GM21786 (cell line): ENCODE data around the gene ADGRD1.

Source experiments
- ATAC-seq: cut with Tn5 transposase; IDR thresholded peaks from one replicate; pipeline ENCODE4 v1.9.1; 2021; ENCODE audit not compliant: unreplicated experiment

The ADGRD1 gene

DNA sequence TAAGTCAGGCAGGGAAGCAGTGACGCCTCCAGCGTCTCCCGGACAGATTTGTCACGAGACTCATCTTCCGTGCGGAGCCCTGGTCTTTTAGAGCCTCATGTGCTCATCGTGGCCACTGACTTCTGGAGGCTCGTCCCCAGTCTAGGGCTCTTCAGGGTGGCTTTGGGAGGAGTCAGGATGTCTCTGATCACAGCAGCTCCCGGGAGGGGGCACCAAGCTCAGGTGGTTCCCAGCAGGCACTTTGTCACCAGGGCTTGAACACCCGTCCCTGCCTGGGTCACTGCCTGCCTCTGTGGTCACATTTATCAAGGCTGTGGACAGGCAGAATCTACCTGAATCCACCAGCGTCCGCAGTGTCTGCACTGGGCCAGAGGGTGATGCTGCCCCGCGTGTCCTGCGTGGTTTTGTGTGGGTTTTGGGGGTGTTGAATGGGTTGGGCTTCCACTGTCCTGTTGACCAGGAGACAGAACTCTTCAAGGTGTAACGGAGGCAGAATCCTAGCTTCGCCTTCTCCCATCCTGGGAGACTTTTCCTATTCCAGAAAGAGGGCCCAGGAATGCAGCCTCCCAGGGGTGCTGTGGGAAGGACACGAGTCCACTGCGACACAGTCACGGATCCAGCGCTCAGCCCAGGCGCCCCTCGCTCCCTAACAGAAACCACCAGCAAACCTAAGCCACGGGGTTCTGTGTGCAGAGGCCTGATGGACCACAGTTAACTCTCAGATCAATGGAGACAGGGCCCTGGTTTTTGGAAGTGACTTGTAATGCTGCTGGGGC, 132.3 kb downstream of the ADGRD1 start:
- no peak for ATAC-seq

DNA sequence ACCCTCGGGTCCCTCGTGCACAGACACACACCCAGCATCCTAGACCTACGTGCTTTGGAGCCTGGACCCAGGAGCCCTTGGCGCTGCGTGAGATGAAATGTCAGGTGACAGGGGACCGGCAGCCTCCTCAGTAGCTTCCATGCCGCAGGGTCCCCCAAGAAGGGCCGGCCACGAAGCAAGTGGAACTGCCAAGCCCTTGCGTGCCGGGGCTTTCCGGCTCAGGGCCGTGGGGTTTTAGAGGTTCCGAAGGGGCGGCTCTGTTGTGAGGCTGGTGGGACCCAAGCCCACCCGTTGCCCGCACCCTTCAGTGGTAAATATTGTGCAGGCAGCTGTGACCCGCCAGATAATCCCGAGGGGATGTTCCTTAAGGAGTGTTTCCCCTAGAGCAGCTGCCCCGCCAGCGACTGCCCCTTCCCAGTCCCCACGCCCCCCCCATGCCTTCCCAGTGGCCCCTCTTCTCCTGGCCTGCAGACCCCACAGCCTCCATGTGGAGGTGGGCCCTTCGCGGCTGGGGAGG, 133.7 kb downstream of the ADGRD1 start:
- ATAC-seq, result no peak

DNA sequence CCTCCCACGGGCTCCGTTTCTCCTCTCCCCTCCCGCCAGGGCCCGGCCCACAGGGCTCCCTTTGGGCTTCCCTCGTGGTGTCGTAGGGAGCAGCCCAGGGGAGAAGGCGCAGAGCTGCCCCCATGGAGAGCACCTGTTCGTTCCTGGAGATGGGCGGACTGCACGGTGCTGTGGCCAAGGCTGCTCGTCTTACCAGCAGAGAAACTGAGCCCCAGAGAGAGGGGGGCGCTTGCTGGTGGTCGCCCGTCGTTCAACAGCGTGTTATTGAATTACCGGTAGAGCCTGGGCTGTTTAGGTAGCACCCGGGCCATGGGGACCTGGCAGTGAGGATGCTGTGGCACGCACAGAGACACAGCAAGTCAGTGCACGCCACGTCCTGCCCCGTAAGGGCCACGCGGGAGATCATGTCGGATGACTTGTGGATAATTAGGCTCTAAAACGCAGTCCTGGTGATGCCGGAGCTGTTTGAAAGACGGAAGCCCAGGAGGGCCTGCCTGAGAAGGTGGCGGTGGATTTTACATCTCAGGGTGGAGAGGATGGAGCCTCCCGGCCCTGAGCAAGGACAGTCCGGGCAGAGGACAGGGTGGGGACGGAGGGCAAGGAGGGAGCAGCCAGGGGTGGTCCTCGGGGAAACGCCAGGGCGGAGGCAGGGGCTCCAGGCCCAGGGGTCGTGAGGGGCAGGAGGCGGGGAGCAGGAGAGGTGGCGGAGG, 134.4 kb downstream of the ADGRD1 start:
- ATAC-seq, result no peak

DNA sequence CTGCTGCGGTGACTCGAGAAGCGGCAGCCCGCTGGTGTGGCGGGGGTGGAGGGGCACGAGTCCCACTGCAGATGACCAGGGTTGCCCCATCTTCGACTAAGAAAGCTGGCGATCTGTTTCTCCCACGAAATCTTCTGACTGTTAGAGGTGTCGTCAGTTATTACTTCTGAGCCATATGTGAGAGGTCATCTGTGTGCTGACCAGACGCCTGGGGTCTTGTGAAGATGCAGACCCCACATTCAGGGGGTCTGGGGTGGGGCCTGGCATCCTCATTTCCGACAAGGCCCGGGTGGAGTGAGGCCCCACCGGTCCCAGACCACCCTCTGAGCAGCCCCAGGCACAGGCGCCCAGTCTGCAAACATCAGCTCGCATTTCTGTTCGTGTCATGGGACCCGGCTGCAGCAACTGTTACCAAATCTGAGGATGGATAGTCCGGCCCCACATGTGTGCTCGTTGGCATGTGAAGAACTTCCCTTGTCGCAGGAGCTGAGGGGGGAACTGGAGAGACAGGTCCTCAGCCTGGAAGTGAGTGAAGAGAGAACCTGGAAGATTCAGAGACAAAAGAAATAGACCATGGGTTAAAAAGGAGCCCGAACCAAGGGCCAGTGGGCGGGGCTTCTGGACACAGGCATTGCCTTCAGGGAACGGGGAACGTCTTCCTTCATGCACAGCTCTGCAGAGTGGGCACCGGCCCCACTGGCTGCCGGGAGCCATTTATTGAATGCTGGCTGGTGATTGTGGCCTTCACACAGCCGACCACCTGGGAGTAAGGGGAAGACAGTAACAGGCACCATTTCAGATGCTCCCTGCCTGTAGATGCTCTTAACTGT, 135.2 kb downstream of the ADGRD1 start:
- no peak for ATAC-seq

DNA sequence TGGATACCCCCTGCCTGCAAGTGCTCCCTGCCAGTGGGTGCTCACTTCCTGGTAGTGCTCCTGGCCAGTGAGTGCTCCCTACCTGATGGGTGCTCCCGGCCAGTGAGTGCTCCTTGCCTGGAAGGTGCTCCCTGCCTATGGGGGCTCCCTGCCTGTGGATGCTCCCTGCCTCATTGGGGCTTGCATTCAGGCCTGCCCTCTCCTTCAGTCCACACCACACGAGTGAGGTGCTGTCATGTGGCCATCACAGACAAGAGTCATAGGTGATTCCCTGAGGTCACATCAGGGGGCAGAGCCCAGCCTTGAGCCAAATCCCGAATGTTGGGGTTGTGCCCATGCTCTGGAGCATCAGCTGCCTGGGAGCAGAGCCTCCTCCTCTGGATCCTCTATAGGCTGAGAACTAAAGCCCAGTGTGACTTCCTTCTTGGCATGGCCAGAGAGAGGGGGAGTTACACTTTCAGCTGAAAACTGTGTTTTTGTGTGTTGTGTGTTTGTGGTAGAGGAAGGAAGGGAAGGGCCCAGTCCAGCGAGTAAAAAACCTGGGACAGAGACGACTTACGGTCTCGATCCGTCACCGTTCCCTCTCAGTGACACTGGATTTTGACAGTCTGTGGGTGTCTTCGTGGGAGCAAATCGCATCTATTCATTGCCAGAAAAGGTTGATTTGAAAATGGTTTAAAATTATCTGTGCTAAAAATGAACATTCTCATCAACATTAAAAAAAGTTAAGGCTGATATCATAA, 136.0 kb downstream of the ADGRD1 start:
- ATAC-seq, result no peak

DNA sequence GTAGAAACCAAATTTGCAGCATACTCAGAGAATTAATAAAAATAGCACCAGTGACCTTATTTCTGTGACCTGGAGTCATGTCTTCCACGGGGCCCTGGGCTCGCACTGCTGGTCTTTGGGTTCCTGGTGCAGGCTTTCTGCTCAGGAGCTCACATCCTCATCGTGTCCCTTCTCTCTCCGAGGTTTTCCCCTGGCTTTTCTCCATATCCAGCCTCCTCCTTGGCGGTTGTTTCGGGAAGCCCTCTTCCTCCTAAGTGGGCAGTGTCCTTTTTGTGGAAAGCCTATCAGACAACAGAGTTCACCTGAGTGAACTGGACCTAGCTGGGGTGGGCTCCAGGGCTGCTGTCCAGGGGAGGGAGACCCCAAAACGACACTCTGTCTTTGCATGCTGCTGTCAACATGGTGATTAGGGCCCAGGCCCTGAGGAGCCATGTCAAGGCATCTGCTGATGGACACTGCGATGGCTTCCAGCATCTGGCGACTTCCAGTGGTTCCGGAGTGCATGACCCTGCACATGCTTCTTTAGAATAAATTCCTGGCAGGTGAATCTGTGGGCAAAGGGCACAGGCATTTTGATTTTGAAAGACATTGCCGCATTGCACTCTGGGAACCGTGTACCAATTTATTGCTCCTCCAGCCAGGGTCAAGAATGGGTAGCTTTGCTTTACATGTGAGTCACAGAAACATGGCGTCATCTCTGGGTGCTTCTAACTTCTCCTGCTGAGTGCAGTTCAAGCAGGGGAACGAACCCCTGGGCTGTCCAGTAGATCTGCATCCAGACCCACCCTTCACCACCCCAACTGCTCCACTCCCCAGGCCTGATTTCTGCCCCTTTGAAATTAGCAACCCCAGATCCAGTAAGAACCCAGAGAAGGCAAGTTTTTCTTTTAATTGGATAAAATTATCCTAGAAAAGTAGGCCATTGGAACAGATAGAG, 136.8 kb downstream of the ADGRD1 start:
- no peak for ATAC-seq

DNA sequence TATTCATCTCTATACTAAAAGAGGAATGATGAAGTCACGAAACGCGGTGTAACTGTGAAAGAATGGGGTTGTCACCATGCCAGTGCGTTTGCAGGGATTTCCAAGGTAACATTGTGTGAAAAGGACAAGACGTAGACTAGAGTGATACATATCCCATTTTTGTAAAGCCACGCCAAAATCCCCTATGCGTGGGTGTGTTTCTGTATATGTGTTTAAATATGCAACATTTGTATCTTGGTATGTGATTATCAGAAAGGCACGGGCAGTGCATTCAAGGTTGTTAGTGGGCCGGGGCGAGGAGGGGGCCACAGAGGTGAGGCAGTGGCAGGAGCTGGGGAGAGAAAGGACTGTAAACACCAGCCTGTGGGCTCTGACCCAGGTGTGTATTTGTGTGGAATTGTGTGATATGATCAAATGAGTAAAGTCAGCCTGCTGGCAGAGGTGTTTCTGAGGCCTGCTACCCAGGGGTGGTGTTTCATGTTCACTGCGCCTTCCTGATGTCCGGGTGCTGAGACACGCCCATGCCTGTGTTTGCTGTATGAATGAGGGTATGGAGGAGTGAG, 137.8 kb downstream of the ADGRD1 start:
- ATAC-seq, result no peak

DNA sequence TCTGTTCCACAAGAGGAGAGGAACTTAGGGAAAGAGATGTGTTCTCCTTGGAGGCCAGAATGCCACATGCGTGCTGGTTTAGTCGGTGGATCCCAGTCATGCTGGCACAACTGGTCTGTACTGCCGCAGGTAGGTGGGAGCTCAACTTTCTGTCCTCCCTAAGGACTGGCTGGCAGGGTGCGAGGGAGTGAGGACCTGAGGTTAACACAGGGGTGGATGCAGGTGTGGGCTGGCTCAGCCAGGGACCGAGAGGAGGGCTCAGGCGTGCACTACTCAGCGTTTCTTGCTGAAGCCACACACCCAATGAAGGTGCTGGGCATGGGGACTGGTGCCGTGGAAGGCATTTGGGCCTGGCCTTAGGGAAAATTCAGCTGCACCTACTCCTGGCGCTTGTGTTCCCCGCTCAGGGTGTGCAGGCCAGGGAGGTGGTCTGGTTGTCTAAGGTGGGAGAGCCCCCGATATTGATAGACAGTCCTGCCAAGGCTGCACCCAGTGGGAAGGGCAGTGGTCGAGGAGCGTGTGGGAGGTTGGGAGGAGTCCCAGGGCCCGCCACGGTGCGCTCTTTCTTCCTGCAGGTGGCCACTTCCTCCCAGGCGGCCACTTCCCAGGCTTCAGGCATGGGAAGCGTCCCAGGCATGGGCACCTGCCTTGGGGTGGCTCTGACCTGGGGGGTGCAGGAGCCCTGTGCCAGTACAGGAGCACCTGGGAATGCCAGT, 138.4 kb downstream of the ADGRD1 start:
- ATAC-seq, result no peak

DNA sequence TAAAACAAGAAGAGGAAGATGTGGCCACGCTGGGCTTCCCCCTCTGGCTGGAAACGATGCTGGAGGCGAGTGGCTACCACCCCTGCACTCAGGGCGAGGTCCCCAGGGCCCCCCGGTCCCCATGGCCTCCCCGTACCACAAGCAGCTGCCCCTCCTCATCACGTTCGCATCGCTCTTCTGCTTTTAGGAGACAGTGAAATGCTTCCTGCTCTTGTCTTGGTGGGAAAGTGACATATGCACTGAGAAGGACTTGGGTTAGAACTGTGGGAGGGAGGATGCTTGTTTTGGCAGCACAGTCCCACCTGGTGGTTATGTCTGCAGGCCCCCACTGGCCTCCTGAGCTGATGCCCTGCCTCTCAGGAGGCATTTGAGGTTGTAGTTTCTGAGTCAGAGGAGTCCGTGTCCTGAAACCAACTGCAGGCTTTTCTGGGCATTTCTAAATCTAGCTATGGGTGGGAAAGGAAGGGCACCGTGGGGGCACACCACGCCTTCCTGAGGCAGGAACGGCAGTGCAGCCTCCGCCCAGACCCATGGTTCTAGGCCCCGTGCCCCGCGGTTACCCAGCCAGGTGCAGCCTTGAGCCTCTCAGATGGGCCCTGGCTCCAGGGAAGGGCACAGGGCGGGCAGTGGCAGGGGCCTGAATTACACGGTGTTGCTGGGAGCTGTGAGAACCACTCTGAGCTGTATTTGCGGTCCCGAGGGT, 139.3 kb downstream of the ADGRD1 start:
- ATAC-seq, result peak; percentile 75

DNA sequence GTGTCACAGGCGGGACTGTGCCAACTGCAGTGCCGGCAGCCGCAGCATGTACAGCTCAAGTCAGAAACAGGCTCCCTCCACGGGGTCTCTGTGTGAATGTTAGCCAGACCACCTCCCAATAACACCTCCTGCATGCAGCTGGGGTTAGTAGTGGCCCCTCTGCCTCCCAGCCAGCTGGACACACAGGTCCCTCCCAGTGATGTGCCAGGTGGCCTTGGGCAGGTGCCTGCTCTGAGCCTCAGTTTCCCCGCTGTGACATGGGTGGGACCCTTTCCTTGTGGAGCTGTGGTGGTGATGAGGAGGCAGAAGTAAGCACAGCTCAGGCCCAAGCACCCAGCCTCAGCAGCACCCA, 139.9 kb downstream of the ADGRD1 start:
- no peak for ATAC-seq

DNA sequence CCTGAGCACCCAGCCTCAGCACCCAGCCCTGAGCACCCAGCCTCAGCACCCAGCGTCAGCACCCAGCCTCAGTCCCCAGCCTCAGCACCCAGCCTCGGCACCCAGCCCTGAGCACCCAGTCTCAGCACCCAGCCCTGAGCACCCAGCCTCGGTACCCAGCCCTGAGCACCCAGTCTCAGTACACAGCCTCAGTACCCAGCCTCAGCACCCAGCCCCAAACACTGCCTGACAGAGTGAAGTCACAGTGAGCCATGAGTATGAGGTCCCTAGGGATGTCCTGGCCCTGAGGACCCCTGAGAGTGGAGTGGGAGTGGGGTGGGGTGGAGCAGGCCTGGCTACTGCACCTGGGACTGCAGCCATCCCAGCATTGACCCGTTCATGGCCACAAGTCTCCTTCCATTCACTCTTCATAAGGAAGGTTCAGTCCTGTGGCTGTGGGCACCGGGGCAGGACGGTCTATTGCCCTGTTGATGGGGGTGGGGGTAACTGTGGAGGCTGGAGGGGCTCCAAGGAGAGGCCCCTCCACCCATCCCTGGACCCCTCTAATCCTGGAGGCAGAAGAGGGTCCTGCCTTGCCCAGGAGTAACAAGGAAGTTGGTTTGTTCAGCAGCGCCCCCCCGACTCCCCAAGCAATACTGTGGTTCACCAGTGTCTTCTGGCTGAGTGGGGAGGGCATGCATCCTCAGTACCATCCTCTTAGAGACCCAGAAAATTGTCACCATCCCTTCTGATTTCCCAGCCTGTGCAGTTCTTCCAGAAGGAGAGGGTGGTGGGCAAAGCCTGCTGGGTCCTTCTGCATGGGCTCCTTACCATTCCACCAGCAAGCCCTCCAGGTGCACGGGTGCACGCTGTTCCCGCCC, 140.5 kb downstream of the ADGRD1 start:
- ATAC-seq, result no peak

DNA sequence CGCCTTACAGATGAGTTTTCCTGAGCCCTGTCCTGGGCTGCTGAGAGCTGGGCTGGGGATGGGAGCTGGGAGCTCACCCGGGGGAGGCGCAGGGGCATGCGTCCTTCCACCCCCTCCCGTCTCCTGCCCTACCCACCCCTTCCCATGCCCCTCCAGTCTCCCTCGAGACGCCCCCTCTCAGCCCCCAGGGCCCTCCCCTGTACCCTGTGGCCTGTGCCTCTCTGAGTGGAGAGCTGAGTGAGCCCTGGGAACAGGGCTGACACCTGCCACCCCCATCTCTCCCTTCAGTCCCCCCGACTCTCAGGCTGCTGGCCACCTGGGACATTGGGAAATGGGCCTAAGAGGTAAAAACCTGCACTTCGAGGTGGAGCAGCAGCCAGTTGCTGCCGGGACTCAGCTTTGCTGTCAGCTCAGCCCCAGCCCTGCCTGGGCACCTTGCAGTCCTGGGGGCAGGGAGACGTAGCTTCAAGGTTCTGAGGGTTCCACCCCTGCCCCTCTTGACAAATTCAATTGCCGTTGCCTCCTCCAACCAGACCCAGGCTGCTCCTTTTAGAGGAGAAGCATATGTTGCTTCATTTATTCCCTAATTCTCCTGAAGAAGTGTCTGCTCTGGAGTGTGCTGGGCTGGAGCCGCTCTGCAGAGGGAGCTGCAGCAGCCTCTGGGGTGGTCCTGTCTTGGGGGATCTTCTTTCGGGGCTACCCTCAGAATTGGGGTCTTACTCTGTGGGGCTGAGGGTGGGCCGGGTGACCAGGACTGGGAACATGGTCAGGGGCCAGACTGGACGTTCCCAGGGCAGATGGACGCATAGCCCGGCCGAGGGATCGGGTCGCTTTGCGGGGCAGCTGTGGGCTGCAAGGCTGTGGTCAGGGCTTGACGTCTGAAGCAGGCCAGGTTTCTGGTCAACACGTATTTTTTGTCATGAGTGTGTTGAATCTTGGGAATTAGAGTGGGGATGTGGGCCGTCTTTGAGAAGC, 141.4 kb downstream of the ADGRD1 start:
- no peak for ATAC-seq

DNA sequence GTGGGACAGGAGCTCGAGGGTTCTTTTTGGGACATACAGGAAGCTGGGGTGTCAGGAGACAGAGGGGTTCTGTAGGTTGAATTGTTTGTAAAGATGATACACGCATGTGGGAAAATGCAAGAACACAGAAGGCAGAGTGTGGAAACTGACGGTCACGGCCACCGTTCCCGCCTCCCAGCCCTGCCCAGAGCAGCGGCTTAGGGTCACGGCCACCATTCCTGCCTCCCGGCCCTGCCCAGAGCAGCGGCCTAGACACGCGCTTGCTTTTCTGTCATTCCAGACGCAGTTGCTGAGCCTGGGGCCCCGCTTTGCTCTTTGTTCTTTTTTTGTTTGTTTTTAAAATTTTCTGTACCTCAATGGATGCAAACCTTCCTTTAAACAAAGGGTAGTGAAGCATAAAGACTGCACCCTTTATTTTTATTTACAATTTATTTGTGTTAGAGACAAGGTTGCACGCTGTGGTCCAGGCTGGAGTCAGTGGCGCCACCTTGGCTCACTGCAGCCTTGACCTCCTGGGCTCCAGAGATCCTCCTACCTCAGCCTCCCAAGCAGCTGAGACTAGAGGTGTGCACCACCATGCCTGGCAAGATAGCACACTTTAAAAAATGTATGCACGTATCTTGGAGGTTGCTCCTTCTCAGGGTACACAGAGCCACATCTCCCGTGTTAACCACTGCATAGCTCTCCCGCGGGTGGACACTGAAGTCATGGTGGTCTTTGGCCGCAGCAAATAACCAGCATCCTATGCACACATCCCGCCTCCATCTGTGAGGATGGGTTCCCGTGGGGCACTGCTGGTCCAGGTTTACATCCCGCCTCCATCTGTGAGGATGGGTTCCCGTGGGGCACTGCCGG, 142.3 kb downstream of the ADGRD1 start:
- no peak for ATAC-seq

DNA sequence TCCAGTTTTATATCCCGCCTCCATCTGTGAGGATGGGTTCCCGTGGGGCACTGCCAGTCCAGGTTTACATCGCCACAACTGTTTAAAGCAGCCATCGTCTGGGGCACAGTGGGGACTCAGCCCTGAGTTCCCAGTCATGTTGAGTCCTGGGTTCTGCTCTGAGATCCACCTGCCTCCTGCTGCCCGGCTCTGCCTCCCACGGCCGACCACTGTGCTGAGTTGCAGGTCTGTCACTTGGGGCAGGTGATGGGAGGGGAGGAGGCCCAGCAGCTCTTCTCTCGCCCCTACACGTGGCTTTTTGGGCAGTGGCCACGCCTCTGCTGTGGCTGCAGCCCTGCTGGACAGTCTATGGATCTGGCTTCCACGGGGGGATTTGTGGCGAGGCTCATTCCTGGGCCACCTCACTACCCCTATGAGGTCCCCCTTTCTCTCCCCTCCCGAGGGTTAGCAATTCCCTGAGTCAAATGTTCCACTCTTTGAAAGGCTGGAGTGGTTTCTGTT, 143.0 kb downstream of the ADGRD1 start:
- no peak for ATAC-seq
